Thoracic aorta (tissue), 2 donors: ENCODE data around the gene SDK2. TPM values are rescaled to one million over a fixed set of nuclear protein-coding genes. Genes with fewer than 3 reads are reported as not detected.

Experiments
- ATAC-seq: fragments of 150-250 bp; one replicate; pipeline ENCODE4 v1.8.0; 2017; ENCODE audit warnings: low read depth; ENCODE audit not compliant: insufficient number of reproducible peaks, low FRiP score
- DNase-seq: peaks from one replicate; pipeline ENCODE4 v3.0.0-alpha.2; 2020; ENCODE audit warnings: low spot score
- H3K27ac ChIP-seq, 2 donors: fragments of 200-600 bp; sonication (generic); 1 replicate in 1 of 2; 2 replicates in 1 of 2; pipeline ENCODE4 v1.5.1; 2016; ENCODE audit warnings: mild to moderate bottlenecking in 2 of 2, moderate library complexity in 2 of 2
- H3K27me3 ChIP-seq: fragments of 200-600 bp; sonication (generic); replicated peaks from 2 replicates; pipeline ENCODE4 v1.6.0; 2016; ENCODE audit warnings: mild to moderate bottlenecking; ENCODE audit not compliant: insufficient read depth
- H3K36me3 ChIP-seq: fragments of 200-600 bp; sonication (generic); one replicate; pipeline ENCODE4 v1.5.1; 2016
- H3K4me1 ChIP-seq, 2 donors: fragments of 200-600 bp; sonication (generic); 1 replicate in 1 of 2; 2 replicates in 1 of 2; pipeline versions ENCODE4 v1.5.1 to v1.6.0; 2016; ENCODE audit warnings: low read depth in 2 of 2, mild to moderate bottlenecking in 1 of 2; ENCODE audit not compliant: control insufficient read depth in 1 of 2
- H3K4me3 ChIP-seq: fragments of 200-600 bp; sonication (generic); 2 replicates; pipeline ENCODE4 v1.5.1; 2016; ENCODE audit warnings: mild to moderate bottlenecking
- H3K9me3 ChIP-seq: fragments of 200-600 bp; sonication (generic); 2 replicates; pipeline ENCODE4 v1.5.1; 2016
- CTCF ChIP-seq: fragments of 200-600 bp; sonication (generic); IDR thresholded peaks from one replicate; pipeline ENCODE4 v1.5.1; 2019; ENCODE audit warnings: antibody characterized with exemption
- total RNA-seq, 2 donors: library from RNA; depleted of rRNA; stranded (reverse); fragments of >200 nt; gene quantifications; one replicate each; pipeline versions ENCODE4 v1.1.0 to v1.2.3, GENCODE V29; 2016

The SDK2 gene
- total RNA-seq, 2 donors from 2014 or later, result 6.0 to 8.9 TPM

GRCh38 chr17:73519714-73520368 is 124.4 kb downstream of the SDK2 start:
- no peaks in the 10 kb centered on the region for H3K4me1 ChIP-seq
- no peak overlapping the region for H3K27ac ChIP-seq
- H3K9me3 ChIP-seq, result no peaks in the 10 kb centered on the region
- ATAC-seq (no peak), DNase-seq (no peak)
- H3K36me3 ChIP-seq, result no peaks in the 10 kb centered on the region
- H3K4me3 ChIP-seq, result no peak overlapping the region
- H3K27me3 ChIP-seq, result no peaks in the 10 kb centered on the region
- TF ChIP-seq CTCF, result no peak

- Histone ChIP-seq H3K27me3 (no peaks in the 10 kb centered on the region), H3K36me3 (no peaks in the 10 kb centered on the region), H3K4me3 (no peak overlapping the region), H3K4me1 (no peaks in the 10 kb centered on the region), H3K9me3 (no peaks in the 10 kb centered on the region), H3K27ac (no peak overlapping the region)
- no peak for TF ChIP-seq CTCF
- ATAC-seq, result no peak
- no peak for DNase-seq
Measured at GRCh38 chr17:73519011-73519410, 125.2 kb downstream of the SDK2 start.

GRCh38 chr17:73516431-73516830 is 127.8 kb downstream of the SDK2 start:
- ATAC-seq, result no peak

GRCh38 chr17:73514146-73514863 is 129.9 kb downstream of the SDK2 start:
- Histone ChIP-seq H3K27ac (no peak overlapping the region), H3K4me1 (no peaks in the 10 kb centered on the region), H3K9me3 (no peaks in the 10 kb centered on the region), H3K27me3 (no peaks in the 10 kb centered on the region), H3K36me3 (no peaks in the 10 kb centered on the region), H3K4me3 (no peak overlapping the region)
- no peak for DNase-seq
- no peak for TF ChIP-seq CTCF
- no peak for ATAC-seq

More at GRCh38 chr17:73516431-73516830, 127.8 kb downstream of the SDK2 start:
- no peak for DNase-seq
- TF ChIP-seq CTCF, result no peak
- H3K4me1 ChIP-seq, result no peaks in the 10 kb centered on the region
- H3K9me3 ChIP-seq, result no peaks in the 10 kb centered on the region
- H3K4me3 ChIP-seq, result no peak overlapping the region
- no peak overlapping the region for H3K27ac ChIP-seq
- no peaks in the 10 kb centered on the region for H3K27me3 ChIP-seq
- no peaks in the 10 kb centered on the region for H3K36me3 ChIP-seq

- TF ChIP-seq CTCF, result no peak
- Histone ChIP-seq H3K36me3 (no peaks in the 10 kb centered on the region), H3K27me3 (no peaks in the 10 kb centered on the region), H3K9me3 (no peaks in the 10 kb centered on the region), H3K4me3 (no peak overlapping the region), H3K27ac (no peak overlapping the region), H3K4me1 (no peaks in the 10 kb centered on the region)
- no peak for DNase-seq
- ATAC-seq, result no peak
Measured at GRCh38 chr17:73513426-73513825, 130.8 kb downstream of the SDK2 start.
